Measurements from ENCODE around the gene SHTN1.

The SHTN1 gene

DNA sequence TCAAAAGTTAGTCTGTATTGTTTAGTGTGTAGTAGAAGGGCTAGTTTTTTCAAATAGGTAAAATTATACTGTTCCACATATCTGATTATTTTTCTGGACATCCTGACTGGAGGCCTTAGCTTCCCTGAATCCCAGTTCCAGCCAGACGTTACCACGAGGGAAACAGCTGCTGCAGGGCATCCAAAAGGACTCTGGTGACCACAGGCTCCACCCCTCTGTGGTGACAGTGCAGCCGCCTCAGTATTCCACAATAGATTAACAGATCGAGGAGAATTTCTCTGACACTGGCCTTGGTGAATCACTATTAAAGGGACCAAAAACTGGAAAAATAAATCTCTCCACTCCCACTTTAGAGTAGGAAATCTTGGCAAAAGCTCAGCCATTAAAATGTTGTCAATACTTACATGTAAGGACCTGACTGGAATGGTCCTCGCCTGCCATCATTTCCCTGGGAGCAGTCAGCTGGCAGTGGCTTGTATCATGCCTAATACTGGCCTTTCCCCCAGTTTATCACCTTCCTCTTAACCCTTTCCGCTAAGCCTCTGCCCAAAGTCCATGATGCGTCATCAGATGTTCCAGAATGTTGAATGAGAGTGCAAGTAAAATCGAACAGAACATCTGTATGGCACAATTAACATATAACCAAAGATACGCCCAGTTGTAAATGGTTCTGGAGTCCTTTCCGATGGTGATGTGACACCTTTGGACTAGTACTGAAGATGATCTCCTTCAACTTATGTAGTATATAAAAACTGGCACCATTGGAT lies 124.1 kb downstream of the SHTN1 start:
- Mint-ChIP-seq H3K27me3 (ENCODE audit: low read depth) (no peaks in the 10 kb centered on the region), H3K4me3 (no peak overlapping the region), H3K27ac (no peak overlapping the region), H3K36me3 (ENCODE audit: low read depth) (no peaks in the 10 kb centered on the region), H3K9me3 (no peaks in the 10 kb centered on the region), H3K4me1 (ENCODE audit: low read depth) (no peaks in the 10 kb centered on the region)

DNA sequence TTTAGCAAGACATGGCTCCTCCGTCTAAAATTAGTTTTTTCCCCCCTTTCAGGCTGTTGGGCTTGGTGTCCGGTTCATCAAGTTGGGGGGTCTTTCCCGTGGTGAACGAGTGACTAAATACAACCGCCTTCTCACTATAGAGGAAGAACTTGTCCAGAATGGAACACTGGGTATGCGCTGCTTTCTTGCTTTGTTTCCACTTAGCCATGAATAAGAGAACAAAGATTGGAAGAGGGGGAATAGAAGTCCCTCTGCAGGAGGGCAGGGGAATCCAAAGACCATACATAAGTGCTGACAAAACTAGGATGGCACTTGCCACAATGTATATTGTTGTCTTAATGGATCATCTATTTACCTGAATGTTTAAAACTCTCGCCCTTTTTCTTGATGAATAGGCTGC lies 125.2 kb downstream of the SHTN1 start:
- Mint-ChIP-seq H3K27ac (no peak overlapping the region), H3K36me3 (ENCODE audit: low read depth) (no peaks in the 10 kb centered on the region), H3K4me3 (no peak overlapping the region), H3K4me1 (ENCODE audit: low read depth) (no peaks in the 10 kb centered on the region), H3K9me3 (no peaks in the 10 kb centered on the region), H3K27me3 (ENCODE audit: low read depth) (no peaks in the 10 kb centered on the region)

DNA sequence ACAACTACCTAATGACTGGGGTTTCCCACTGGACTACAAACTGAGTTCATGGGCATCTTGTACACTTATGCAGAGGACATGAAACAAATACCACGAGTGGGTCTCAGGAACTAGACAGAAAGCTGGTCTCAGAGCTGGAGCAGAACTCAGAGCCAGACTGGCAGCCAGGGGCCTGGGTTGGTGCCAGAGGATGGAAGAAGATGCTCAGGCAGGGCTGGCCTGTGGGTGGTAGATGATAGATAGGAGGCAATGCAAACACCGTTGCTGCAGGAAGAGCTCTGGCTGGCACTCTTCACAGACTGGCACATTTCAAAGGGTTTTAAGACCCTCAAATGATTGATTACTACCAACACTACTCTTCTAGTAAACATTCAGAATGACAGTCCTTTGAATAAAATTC lies 126.9 kb downstream of the SHTN1 start:
- no peak overlapping the region for H3K27ac Mint-ChIP-seq

DNA sequence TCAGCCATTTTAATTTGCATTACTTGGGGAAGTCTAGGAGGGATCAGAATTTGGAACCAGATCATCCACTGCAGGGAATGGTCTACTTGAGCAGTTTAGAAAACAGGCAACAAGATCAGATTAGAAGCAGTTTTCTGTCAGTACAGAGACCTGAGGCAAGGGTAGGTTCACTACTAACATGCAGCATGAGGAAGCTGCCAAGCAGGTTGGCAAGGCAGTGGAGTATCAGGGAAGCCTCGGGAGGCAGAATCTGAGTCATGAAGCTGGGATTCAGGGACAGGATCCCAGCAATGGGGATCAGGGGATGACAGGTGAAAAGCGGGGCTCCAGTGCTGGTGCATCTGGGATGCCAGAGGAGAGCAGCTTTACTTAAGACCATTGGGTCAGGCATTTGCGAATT lies 127.6 kb downstream of the SHTN1 start:
- Mint-ChIP-seq H3K9me3 (no peaks in the 10 kb centered on the region), H3K4me1 (ENCODE audit: low read depth) (no peaks in the 10 kb centered on the region), H3K4me3 (no peak overlapping the region), H3K27ac (no peak overlapping the region), H3K27me3 (ENCODE audit: low read depth) (peaks cover 2% of the 10 kb centered on the region), H3K36me3 (ENCODE audit: low read depth) (no peaks in the 10 kb centered on the region)

More for the DNA sequence above, 126.9 kb downstream of the SHTN1 start:
- H3K27me3 Mint-ChIP-seq (ENCODE audit: low read depth): no peaks in the 10 kb centered on the region
- H3K4me3 Mint-ChIP-seq: no peak overlapping the region
- no peaks in the 10 kb centered on the region for H3K4me1 Mint-ChIP-seq (ENCODE audit: low read depth)
- no peaks in the 10 kb centered on the region for H3K36me3 Mint-ChIP-seq (ENCODE audit: low read depth)
- no peaks in the 10 kb centered on the region for H3K9me3 Mint-ChIP-seq

DNA sequence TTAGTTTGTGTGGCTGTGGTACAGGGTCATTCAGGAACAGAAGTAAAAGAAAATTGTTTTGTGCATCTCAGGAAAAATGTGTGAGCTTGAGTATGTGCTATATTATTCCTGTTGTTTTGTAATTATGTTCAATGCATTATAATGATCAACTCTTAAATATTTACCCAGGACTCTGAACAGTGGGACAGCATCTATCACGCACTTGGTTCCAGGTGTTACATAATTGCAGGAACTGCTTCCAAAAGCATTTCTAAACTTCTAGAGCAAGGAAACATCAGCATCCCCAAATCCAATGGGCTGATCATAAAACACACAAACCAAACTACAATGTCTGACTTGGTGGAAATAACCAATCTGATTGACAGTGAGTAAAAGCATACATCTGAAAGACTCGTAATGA lies 129.1 kb downstream of the SHTN1 start:
- peaks cover 4% of the 10 kb centered on the region for H3K27me3 Mint-ChIP-seq (ENCODE audit: low read depth)
- no peaks in the 10 kb centered on the region for H3K36me3 Mint-ChIP-seq (ENCODE audit: low read depth)

DNA sequence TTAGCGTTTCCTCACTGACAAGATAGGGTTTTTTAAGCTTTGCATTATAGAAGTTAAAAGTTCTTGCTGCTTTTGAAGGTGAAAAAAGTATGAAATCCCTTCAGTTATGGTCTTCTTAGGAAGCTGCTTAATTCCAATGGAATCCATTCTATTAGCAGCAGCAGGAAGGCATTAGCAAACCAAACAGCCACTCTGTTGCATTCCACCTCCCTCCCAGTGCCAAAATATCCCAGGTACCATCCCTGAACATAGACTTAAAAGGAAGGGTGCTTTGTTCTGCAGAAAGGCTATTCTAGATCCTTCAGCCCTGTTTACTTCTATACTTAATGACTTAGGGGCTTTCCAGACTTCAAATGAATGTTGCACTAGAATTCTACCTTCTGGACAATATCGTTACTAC lies 131.9 kb downstream of the SHTN1 start:
- Mint-ChIP-seq H3K27ac (no peak overlapping the region), H3K4me1 (ENCODE audit: low read depth) (no peaks in the 10 kb centered on the region), H3K9me3 (no peaks in the 10 kb centered on the region), H3K4me3 (no peak overlapping the region), H3K27me3 (ENCODE audit: low read depth) (peaks cover 4% of the 10 kb centered on the region), H3K36me3 (ENCODE audit: low read depth) (no peaks in the 10 kb centered on the region)

More for the DNA sequence above, 129.1 kb downstream of the SHTN1 start:
- Mint-ChIP-seq H3K4me3 (no peak overlapping the region), H3K9me3 (no peaks in the 10 kb centered on the region), H3K27ac (no peak overlapping the region), H3K4me1 (ENCODE audit: low read depth) (no peaks in the 10 kb centered on the region)

DNA sequence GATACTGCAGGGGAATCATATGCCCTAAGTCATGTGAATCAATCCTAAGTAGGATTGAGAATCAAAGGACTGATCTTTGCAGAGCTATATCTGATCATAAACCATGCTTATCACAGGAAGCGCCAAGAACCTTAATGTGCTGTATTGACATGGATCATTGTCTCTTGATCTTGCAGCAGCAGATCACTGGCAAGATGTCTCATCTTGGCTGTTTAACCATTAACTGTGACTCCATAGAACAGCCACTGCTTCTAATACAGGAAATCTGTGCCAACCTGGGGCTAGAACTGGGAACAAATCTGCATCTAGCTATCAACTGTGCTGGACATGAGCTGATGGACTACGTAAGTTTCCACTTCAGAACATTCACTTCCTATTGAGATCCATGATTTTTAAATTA lies 134.0 kb downstream of the SHTN1 start:
- no peaks in the 10 kb centered on the region for H3K9me3 Mint-ChIP-seq
- H3K36me3 Mint-ChIP-seq (ENCODE audit: low read depth): no peaks in the 10 kb centered on the region
- no peak overlapping the region for H3K4me3 Mint-ChIP-seq
- H3K27ac Mint-ChIP-seq: no peak overlapping the region
- H3K27me3 Mint-ChIP-seq (ENCODE audit: low read depth): peaks cover 4% of the 10 kb centered on the region
- no peaks in the 10 kb centered on the region for H3K4me1 Mint-ChIP-seq (ENCODE audit: low read depth)

DNA sequence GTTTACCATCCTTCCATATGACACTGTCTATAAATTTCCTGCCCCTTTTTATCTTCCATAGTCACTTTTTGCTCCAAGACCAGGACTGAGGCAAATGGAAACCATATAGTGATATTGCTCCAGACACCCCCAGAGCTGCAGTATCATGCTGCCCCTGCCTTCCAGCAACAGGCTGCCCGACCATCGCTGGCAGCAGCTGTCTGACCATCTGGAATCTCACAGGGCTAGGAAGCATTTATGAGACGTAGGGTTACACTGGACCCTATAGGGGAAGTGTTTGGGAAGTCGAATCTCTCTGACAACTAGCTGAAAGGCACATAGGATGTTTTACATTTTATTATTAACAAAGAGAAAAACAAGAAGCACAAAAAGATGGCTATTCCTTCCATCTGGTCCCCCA lies 136.3 kb downstream of the SHTN1 start:
- Mint-ChIP-seq H3K27ac (no peak overlapping the region), H3K4me3 (no peak overlapping the region), H3K27me3 (ENCODE audit: low read depth) (peaks cover 4% of the 10 kb centered on the region), H3K4me1 (ENCODE audit: low read depth) (no peaks in the 10 kb centered on the region), H3K9me3 (no peaks in the 10 kb centered on the region), H3K36me3 (ENCODE audit: low read depth) (no peaks in the 10 kb centered on the region)

DNA sequence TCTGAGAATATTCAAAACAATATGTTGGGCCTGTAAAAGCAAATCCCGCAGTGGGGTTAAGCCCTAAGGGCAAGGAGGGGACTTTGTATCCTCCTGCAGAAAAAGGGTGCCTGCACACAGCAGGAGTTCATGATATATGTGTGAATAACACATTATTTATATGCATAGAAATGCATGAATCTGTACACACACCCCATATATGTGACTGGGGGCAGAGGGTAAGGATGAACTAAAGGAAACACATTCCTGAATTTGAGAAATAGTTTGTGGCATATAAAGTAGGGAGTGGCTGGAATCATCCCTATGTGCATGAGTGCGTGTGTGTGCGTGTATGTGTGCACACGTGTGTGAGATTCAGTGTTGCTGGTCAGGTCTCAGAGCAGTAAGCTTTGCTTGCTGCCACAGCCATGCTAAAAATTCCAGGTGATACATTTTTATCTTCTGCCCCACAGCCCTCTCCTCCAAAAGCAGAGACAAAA lies 136.8 kb downstream of the SHTN1 start:
- Mint-ChIP-seq H3K27me3 (ENCODE audit: low read depth) (peaks cover 4% of the 10 kb centered on the region), H3K36me3 (ENCODE audit: low read depth) (no peaks in the 10 kb centered on the region), H3K9me3 (no peaks in the 10 kb centered on the region), H3K27ac (no peak overlapping the region), H3K4me1 (ENCODE audit: low read depth) (no peaks in the 10 kb centered on the region), H3K4me3 (no peak overlapping the region)

DNA sequence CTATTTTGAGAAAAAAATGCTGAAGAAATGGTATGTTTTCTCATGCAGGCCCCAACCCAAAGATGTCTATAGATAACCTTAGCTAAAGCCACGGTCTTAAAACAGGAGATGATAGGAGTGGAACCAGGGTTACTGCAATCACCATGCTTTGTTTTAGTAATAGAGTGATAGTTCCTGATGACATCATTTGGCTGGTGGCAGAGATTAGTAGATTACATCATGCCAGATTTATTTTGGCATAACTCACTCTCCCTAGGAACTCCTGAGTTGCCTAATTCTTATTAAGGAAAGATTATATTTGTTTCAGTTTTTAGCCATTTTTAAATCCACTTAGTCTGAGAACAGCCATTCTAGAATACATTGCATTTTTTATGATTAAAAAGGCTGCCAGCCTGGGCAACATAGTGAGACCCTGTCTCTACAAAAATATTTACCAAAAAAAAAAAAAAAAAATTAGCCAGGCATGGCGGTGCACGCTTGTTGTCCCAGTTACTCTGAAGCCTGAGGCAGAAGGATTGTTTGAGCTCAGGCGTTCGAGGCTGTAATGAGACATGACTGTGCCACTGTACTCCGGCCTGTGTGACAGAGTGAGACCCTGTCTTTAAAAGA lies 137.9 kb downstream of the SHTN1 start:
- H3K9me3 Mint-ChIP-seq: no peaks in the 10 kb centered on the region
- H3K36me3 Mint-ChIP-seq (ENCODE audit: low read depth): no peaks in the 10 kb centered on the region
- no peak overlapping the region for H3K27ac Mint-ChIP-seq
- H3K27me3 Mint-ChIP-seq (ENCODE audit: low read depth): no peaks in the 10 kb centered on the region
- no peak overlapping the region for H3K4me3 Mint-ChIP-seq
- no peaks in the 10 kb centered on the region for H3K4me1 Mint-ChIP-seq (ENCODE audit: low read depth)

DNA sequence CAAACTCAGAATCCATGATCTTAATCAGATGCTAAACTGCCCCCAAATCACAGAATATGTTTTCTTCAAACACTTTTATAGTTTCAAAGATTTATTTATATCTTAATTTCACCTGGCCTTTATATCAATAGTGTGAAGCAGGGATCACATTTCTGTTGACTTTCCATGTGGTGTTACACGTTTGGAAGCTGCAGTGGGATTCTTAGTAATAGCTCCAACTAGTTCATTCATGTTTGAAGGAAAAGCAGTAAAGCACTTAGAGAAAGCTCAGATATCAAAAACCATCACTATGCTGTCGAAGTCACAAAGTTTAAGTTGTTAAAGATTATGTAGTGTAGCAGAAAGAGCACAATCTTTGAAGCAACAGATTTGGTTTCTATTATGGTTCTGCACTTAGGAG lies 138.9 kb downstream of the SHTN1 start:
- Mint-ChIP-seq H3K4me1 (ENCODE audit: low read depth) (no peaks in the 10 kb centered on the region), H3K36me3 (ENCODE audit: low read depth) (no peaks in the 10 kb centered on the region), H3K9me3 (no peaks in the 10 kb centered on the region), H3K4me3 (no peak overlapping the region), H3K27me3 (ENCODE audit: low read depth) (no peaks in the 10 kb centered on the region), H3K27ac (no peak overlapping the region)

DNA sequence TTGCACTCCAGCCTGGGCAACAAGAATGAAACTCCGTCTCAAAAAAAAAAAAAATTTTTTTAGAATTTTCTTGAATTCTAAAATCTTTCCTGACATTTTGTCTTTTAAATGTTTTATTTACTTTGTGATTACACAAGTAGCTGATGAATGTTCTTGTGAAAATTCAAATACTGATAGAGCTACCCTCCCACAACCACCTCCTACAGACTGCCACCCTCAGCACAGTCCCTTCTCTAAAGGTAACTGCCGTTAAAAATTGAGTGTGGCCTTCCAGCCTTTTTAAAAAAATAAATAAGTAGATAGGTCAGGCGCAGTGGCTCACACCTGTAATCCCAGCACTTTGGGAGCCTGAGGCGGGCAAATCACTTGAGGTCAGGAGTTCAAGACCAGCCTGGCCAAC lies 140.6 kb downstream of the SHTN1 start:
- H3K4me3 Mint-ChIP-seq: no peak overlapping the region
- H3K4me1 Mint-ChIP-seq (ENCODE audit: low read depth): no peaks in the 10 kb centered on the region
- no peaks in the 10 kb centered on the region for H3K9me3 Mint-ChIP-seq
- no peak overlapping the region for H3K27ac Mint-ChIP-seq
- H3K36me3 Mint-ChIP-seq (ENCODE audit: low read depth): no peaks in the 10 kb centered on the region
- no peaks in the 10 kb centered on the region for H3K27me3 Mint-ChIP-seq (ENCODE audit: low read depth)

DNA sequence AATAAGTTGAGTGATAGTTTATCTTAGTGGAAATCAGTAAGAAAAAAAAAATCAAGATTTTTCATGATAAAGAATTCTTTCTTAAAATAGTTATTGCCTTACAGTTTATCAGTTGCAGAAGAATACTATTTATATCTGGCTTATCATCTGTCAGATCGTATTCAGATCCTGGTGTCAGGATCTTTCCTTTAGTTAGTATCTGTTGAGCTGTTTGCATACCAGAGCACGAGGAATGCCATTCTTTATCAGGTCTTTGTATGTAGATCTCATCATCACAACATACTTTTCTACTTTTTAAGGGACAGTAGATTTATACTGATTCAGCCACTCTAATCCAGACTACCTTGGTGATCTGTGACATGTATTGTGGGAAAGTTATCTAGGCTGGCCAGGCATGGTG lies 143.2 kb downstream of the SHTN1 start:
- Mint-ChIP-seq H3K4me1 (ENCODE audit: low read depth) (no peaks in the 10 kb centered on the region), H3K4me3 (no peak overlapping the region), H3K9me3 (peaks cover 4% of the 10 kb centered on the region), H3K27me3 (ENCODE audit: low read depth) (no peaks in the 10 kb centered on the region), H3K27ac (no peak overlapping the region), H3K36me3 (ENCODE audit: low read depth) (no peaks in the 10 kb centered on the region)

DNA sequence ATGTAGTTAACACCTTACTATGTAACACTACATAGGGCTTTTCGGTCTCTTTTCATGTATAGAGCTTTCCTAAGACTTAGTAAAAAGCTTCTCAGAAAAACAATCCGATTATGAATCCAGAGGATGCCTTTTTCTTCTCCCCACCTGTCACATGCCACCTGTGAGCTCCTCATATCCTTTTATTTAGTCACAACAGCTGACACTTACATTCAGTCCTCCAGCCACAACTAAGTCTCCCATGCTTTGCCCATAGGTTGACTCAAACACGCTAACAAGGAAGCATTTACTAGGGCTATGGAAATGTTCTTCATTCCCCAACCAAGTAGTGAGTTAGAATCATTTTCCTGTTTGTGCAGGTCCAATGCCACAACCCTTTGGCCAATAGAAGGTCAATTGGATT lies 147.8 kb downstream of the SHTN1 start:
- Mint-ChIP-seq H3K9me3 (peaks cover 4% of the 10 kb centered on the region), H3K27me3 (ENCODE audit: low read depth) (peaks cover under 1% of the 10 kb centered on the region), H3K4me1 (ENCODE audit: low read depth) (no peaks in the 10 kb centered on the region), H3K4me3 (no peak overlapping the region), H3K27ac (no peak overlapping the region), H3K36me3 (ENCODE audit: low read depth) (no peaks in the 10 kb centered on the region)

DNA sequence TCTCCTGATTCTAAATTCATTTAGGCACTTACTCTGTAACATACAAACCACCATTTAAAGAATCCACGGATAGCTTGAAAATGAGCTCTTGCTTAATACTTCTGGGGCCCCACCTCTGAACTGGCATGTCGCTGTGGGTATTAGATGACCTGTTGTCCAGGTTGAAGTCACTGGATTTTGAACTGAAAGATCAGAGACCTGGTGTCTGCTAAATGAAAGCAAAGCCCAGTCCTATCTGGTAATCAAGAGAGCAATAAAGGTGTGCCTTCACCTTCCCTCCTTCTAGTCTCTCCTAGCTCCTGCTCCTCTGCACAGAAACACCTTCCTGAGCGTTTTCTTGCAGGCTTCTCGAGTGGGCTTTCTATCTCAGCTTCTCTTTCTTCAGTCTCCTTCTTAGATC lies 151.3 kb downstream of the SHTN1 start:
- Mint-ChIP-seq H3K27me3 (ENCODE audit: low read depth) (peaks cover 29% of the 10 kb centered on the region), H3K4me1 (ENCODE audit: low read depth) (peaks cover 2% of the 10 kb centered on the region), H3K36me3 (ENCODE audit: low read depth) (no peaks in the 10 kb centered on the region), H3K27ac (no peak overlapping the region), H3K9me3 (peaks cover 4% of the 10 kb centered on the region), H3K4me3 (no peak overlapping the region)
